Skin epidermis (tissue), 12 donors: ENCODE data around the gene TRIO.
A peak's percentile ranks its signal among the peaks of the same experiment; 100 is the strongest.

Experiments used
- H3K27ac ChIP-seq, 21 experiments: fragments of 200-600 bp; sonication (generic) in 11 of 21; one replicate each; pipeline ENCODE4 v1.5.0; 2020; ENCODE audit warnings: mild to moderate bottlenecking in 3 of 21, inconsistent platforms in 2 of 21, moderate library complexity in 2 of 21
- H3K4me3 ChIP-seq, 7 experiments: fragments of 200-600 bp; sonication (generic) in 2 of 7; one replicate each; pipeline ENCODE4 v1.5.0; 2020; ENCODE audit warnings: inconsistent platforms in 2 of 7, mild to moderate bottlenecking in 2 of 7, moderate library complexity in 1 of 7

TRIO gene

DNA sequence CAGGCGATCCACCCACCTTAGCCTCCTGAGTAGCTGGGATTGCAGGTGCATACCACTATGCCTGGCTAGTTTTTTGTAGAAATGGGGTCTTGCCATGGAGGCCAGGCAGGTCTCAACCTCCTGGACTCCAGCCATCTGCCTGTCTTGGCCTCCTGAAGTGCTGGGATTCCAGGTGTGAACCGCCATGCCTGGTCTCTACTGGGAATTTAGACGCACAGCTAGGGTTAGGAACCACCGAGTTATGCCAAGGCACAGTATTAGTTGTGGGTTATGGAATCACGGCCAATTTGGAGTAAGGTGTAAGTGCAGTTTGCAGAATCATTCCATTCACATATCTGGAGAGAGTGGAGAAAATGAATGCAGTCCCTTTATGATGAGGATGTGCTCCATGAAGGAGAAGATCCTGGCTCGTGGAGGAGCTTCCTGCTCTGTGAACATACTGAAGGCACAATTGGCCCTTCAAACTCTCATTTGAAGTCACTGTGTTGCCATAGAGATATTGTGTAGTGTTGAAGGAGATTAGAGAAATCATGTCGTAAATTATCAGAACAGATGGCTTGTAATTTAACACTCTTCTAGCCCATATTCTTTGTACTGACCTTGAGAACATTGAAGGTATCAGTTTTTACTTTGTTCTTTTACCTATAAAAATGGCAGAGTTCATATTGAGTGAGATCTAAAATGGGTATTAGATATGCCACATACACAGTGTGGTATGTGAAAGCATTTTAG is 18.8 kb downstream of the TRIO start:
- H3K4me3 ChIP-seq, result no peak overlapping the region

DNA sequence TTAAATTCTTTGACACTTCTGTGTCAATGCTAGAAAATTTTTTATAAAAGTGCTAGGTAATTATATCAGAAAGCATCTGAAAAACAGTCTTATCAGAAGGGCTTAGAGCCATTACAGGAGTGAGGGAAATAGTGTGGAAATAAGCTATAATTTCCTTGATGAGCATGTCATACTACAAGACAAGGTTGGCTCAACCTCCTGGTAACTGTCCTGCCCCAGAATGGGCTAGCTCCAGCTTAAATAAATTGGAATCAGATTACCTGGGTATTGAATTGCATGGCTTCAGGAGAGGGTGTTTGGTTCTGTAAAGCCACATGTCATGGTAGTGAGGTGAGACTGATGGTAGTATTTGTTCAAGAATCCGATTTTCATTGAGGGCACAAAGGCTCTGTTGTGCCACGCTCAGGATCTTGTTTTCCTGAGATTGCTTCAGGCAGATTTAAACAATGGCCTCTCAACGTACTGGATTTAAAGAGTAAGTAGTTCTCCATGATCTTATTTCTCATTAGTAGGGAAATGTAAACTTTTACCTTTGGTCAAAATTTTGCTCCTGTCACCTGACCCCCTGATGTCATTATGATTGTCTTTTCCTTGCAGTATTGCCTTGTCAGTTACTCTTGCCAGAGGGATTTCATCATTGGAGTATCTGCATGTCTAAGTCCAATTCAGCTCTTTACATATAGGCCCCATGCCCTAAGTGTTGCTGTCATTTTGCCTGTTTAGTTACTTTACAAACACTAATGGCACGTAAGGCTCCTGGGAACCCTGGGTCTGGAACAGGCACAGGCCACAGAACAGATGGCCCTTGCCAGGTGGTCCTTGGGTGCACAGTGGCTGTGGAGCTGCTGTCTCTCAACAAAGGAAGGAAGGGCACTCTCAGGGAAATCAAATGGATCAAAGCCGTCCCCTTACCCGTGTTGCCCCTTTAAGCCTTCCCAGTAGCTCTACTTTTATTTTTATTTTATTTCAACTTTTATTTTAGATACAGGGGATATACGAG is 21.3 kb downstream of the TRIO start:
- Histone ChIP-seq H3K4me3 (no peak overlapping the region), H3K27ac (no peak overlapping the region)

More for the DNA sequence above, 18.8 kb downstream of the TRIO start:
- no peak overlapping the region for H3K27ac ChIP-seq

GRCh38 chr5:14165375-14166106 is 22.4 kb downstream of the TRIO start:
- Histone ChIP-seq H3K27ac (peak overlapping the region in 2 of 21 experiments; percentile 27 to 72), H3K4me3 (no peak overlapping the region)

DNA sequence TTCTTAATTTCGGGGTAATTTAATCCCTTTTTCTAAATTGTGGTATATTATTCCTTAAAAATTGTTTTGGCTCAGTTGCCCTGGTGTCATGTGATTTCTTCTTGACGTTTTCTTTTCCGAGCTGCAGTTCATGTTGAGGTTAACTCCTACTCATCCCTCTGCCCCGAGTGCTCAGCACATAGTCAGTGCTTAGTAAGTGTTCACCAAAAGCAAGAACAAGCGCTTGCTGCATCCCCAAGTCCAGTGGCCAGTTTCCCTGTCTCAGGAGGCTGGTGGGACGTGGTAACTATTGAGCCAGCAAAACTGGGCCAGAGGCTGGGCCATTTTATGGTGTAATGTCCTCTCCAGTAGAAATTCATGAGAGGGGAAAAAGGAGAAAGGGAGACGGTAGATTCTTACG is 23.3 kb downstream of the TRIO start:
- Histone ChIP-seq H3K27ac (peak overlapping the region in 1 of 21 experiments; percentile 72), H3K4me3 (no peak overlapping the region)

- Histone ChIP-seq H3K27ac (peak overlapping the region in 3 of 21 experiments; percentile 1 to 18 (median 14)), H3K4me3 (no peak overlapping the region)
Measured at GRCh38 chr5:14167211-14167845, 24.2 kb downstream of the TRIO start.

DNA sequence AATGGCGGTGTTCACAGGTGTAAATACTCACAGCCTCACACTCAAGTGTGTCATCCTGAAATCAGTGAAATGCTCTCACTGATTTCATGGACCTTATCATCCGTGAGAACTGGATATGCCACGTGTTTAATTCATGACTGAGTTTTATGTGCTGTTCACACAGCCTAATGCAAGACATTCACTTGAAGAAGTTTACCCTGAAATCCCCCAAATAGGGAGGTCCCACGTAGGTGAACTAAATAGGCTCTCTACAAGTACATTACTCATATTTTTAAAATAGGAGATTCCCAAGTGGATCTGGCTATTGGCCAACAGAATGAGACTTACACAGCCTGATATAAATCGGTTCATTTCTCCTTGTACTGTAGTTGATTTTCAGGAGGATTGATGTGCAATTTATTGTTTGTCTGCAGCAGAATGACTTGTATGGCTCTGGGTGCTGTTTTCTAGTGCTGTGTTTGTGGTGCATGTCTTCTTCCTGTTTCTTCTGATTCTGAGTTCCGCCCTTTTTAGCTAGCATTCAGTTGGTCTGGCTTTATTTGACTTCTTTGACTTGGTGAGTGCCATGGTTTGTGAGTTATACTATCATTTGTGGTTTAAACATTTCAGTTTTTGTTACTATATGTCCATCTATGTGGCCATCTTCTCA is 25.1 kb downstream of the TRIO start:
- peak overlapping the region in 5 of 21 experiments; percentile 1 to 42 (median 18) for H3K27ac ChIP-seq
- H3K4me3 ChIP-seq, result no peak overlapping the region

DNA sequence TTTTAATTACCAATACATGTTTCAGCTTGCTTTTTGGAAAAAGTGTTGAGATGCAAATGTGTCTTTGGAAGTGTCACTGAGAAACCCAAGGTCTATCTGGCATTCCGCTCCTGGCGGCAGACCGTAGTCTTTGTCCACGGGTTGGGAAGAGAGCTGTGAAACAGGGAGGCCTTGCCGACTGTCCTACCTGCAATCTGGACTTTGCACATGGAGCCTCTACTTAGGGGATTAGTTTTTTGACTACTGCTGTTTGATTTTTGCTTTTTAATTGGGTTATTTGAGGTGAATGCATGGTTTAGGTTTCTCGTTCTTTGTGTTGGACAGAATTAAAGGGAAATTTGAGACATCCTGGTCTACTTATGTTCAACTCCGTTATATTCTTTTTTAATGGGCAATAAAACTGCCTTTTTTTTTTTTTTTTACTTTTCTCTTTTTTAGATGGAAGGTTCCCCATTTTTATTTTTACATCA is 25.7 kb downstream of the TRIO start:
- H3K27ac ChIP-seq, result peak overlapping the region in 2 of 21 experiments; percentile 15 to 42
- no peak overlapping the region for H3K4me3 ChIP-seq

GRCh38 chr5:14171046-14171445 is 27.9 kb downstream of the TRIO start:
- Histone ChIP-seq H3K27ac (peak overlapping the region in 1 of 21 experiments; percentile 19), H3K4me3 (no peak overlapping the region)

DNA sequence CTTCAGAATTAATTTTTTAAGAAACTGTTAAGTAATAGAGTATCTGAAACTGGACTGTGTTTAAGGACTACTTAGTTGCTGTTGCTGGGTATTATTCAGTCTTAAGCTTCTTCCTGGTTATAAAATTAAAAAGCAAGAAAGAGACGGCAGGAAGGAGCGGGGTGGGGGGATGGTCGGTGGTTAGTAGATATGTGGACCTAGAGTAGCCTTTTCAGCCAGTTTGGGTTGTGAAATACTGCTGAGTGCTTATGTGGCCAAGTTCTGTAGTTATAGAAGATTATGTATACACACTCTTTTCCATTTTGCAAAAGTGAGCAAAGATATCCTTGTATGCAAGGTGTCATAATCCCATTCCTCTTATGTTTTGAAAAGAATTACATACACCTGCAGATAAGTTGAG is 28.5 kb downstream of the TRIO start:
- peak overlapping the region in 4 of 21 experiments; percentile 11 to 31 (median 20) for H3K27ac ChIP-seq
- no peak overlapping the region for H3K4me3 ChIP-seq

GRCh38 chr5:14172149-14172795 is 29.1 kb downstream of the TRIO start:
- no peak overlapping the region for H3K4me3 ChIP-seq
- peak overlapping the region in 2 of 21 experiments; percentile 19 to 45 for H3K27ac ChIP-seq

DNA sequence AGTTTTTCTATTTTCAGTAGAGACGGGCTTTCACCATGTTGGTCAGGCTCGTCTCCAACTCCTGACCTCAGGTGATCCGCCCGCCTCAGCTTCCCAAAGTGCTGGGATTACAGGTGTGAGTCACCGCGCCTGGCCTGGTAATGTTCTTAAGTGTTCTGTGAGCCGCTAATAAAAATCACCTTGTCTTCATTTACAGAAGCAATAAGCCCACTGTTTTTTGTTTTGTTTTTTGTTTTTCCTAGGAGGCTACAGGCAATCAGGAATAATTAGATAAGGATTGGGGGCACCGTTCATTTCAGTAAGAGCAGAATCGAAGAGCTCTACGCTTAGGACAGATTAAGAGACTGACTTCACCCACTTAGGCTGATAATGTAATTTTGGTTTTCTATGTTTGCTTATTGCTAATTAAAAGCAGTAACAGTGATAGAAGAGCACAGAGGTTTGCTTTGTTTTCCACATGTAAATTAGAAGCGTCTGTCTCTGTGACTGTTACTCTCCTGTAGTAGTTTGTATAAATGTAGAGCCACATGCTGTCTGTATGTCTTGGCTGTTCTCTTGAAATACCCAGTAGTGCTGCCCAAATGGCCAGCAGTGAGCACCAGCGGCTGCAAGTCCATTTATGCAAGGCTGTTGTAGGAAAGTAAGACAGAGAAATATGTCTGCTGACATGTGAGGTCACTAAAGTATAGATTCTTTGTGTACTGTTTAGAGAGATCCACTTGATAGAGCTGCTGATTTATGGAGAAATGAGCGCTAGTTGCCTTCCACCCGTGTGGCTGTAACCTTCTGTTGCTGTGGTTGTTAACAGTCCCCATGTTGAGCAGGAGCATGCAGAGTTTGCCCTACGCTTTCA is 30.5 kb downstream of the TRIO start:
- Histone ChIP-seq H3K27ac (peak overlapping the region in 8 of 21 experiments; percentile 3 to 66 (median 38)), H3K4me3 (no peak overlapping the region)

DNA sequence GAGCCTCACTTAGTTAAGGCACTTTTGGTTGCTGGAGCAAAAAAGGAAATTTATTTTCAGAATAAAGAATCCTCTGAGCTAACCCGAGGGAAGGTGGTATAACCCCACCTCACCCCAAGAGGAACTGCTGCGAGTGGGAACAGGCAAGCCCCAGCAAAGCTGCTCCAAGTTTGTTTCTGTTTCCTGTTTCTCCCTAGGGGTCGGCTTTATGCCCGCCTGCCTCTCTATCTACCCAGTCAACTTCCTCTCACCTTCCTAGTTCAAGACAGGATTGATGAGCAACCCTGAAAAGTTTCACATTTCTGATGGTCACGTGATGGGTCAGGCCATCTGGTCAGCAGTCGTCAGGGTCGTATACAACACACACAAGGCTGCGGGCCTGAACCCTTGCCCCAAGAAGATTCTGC is 31.1 kb downstream of the TRIO start:
- H3K4me3 ChIP-seq, result no peak overlapping the region
- H3K27ac ChIP-seq, result peak overlapping the region in 8 of 21 experiments; percentile 3 to 66 (median 38)

DNA sequence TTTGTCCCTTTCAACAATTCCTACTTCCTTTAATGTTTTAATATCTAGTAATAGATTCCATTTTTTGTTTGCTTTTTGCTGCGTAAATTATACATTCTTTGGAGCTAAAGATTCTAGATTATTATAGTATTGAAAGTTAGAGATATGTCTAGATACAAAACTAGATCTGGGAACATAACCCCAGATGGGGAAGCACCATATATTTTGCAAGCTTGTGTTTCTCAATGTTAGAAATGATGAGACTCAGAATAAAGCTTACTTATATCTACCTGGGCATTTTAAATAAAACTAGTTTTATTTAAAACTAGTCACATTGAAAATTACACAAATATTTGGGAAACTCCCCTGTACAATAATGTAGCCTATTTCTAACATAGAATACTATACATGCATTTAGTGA is 32.2 kb downstream of the TRIO start:
- H3K27ac ChIP-seq, result no peak overlapping the region

GRCh38 chr5:14176888-14177287 is 33.7 kb downstream of the TRIO start:
- no peak overlapping the region for H3K4me3 ChIP-seq
- no peak overlapping the region for H3K27ac ChIP-seq

More for the DNA sequence above, 32.2 kb downstream of the TRIO start:
- no peak overlapping the region for H3K4me3 ChIP-seq

DNA sequence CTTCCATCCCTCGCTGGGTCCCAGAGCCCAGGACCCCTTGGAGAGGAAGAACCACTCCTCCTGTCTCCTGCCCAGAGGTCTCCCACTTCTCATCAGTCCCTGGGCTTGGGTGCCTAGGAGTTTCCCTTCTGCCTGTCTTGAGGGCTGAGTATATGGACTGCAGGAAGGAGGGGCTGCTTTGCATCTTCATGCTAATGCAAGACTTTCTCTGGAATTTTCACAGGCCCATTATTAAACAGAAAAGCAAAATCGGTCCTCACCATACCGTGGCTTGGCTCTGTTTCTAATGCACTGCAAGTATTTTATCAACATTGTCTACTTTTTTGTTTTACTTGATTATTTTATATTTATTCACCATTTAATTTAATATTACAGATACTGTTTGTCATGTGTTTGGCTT is 34.5 kb downstream of the TRIO start:
- H3K4me3 ChIP-seq, result no peak overlapping the region
- H3K27ac ChIP-seq, result no peak overlapping the region

DNA sequence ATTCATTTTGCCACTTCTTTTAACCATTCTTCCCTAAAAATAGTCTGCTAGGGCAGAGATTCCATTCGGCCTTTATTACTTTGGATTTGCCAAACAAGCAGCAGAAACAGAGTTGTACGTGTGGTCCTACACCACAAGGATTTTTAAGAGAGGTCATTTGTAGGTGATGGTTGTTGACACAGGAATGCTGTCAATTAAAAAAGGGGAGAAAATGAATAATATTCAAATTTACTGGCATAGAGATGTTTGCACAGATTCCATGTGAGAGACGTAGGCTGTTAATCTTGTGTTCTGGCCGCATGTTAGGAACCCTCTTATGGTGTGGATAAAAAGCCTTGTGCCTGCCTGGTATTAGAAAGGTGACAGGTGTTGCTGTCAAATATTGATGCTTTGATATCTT is 34.9 kb downstream of the TRIO start:
- H3K27ac ChIP-seq, result no peak overlapping the region
- H3K4me3 ChIP-seq, result no peak overlapping the region

GRCh38 chr5:14178671-14179211 is 35.6 kb downstream of the TRIO start:
- H3K27ac ChIP-seq, result peak overlapping the region in 3 of 21 experiments; percentile 10 to 38 (median 20)

More at GRCh38 chr5:14178671-14179211, 35.6 kb downstream of the TRIO start:
- H3K4me3 ChIP-seq, result no peak overlapping the region
